ENCODE measurements around the gene TTC33. TPM values are rescaled to one million over a fixed set of nuclear protein-coding genes. Genes with fewer than 3 reads are reported as not detected.
A peak's percentile ranks its signal among the peaks of the same experiment; 100 is the strongest.

Gene TTC33
- total and polyA plus RNA-seq, 2 of the 13 experiments (the other 11 are each of a cell fraction or from before 2014, with no cell fraction given), result 4.5 to 20.0 TPM

DNA sequence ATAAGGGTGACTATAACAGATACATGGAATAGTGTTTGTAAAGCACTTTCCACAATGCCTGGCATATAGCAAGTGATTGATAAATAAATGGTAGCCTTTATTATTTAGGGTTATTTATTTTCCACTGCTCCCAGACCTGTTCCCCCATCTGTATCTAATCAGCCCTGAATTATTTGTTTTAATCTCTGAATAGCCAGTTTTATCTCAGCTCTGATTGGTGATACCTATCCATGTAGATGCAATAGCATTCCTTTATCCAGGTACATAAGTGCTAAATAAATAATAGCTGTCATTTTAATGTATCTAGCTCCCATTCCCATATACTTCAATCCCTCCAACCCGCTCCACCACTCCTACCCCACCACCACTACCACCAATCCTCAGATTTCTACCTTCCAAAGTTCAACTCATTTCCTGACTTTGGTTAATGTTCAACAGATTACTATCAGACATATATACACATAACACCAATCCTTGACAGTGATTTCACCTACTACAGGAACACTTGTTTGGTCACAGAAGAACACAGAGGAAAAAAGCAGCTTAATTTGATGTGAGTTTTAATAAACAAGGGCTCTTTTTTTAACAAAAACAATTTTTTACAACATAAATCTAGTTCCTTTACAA, 28.4 kb upstream of the TTC33 start:
- Histone ChIP-seq H3K79me2 (ENCODE audit: insufficient read depth, low read length) (peaks cover 96% of the 10 kb centered on the region), H4K20me1 (ENCODE audit: insufficient read depth, low read length) (peaks cover 3% of the 10 kb centered on the region; the same call in 1 of the 2 replicates), H3K36me3 (replicated peaks in 1 of 2; ENCODE audit: control insufficient read depth in 1 of 2, insufficient read depth in 2 of 2, low read length in 2 of 2) (peaks cover 0 to 7% of the 10 kb centered on the region in 2 experiments; a peak in 3 of 5 replicates), H3K27me3 (ENCODE audit: control insufficient read depth in 1 of 2, insufficient read depth in 2 of 2, low read length in 2 of 2) (no peaks in the 10 kb centered on the region), H3K9ac (ENCODE audit: insufficient read depth, low read depth, low read length) (peak overlapping the region; percentile 53), H3K27ac (ENCODE audit: extremely low read length, insufficient read depth, low read length) (peak overlapping the region; percentile 73), H3K9me3 (ENCODE audit: low read length) (peaks cover 7% of the 10 kb centered on the region; the same call in 1 of the 2 replicates), H2AFZ (ENCODE audit: low read length) (no peak overlapping the region), H3K4me3 (replicated peaks in 1 of 3; ENCODE audit: insufficient read depth in 1 of 3, low read depth in 2 of 3, low read length in 3 of 3) (peak overlapping the region; percentile 22 to 50 (median 36); a peak in 3 of 6 replicates), H3K4me2 (ENCODE audit: low read depth, low read length) (peak overlapping the region; percentile 83), H3K4me1 (ENCODE audit: insufficient read depth, low read length) (peaks cover 93% of the 10 kb centered on the region)
- DNase-seq (ENCODE audit: low spot score) (peak; percentile 92), FAIRE-seq (peak; percentile 82), ATAC-seq (peak; percentile 100)
- intact Hi-C loops (cut with micrococcal nuclease; ENCODE audit: unreplicated experiment), result loop anchor here (1.0 to 10.0 kb wide), 2 partner anchors 8 to 1709 kb away; partner anchors contain the start of gene RICTOR
- in situ Hi-C loops (cut with HindIII; ENCODE audit: extremely low pct_ligation_motif_present, low pct_unique_long_range_greater_than_20kb), result no loop called here
- CTCF ChIA-PET (ENCODE audit: low intra/inter-chr PET ratio, low total read pairs), result no interaction called here
- TSS peak; percentile 31 for BruUV-seq (replicated peaks)
- POLR2A ChIA-PET, result interaction anchor here (0.6 to 1.6 kb wide), 7 partner anchors 29 to 1120 kb away, joined by 3 to 9 read pairs (median 3); partner anchors contain the start of genes RIMOC1 and RPL37
- WGBS (ENCODE audit: low lambda C conversion rate), result 7% methylated on average over 1 of the region's 1 CpG
- TF ChIP-seq FOXK1 (CRISPR knock-in tag; IDR thresholded peaks at IDR 0.05; ENCODE audit: borderline replicate concordance, low read depth) (peak; percentile 51; the same call in 1 of the 2 replicates), ETV5 (CRISPR knock-in tag; IDR thresholded peaks at IDR 0.05; ENCODE audit: borderline replicate concordance) (peak; percentile 74; the same call in 1 of the 2 replicates), ERF (CRISPR knock-in tag; IDR thresholded peaks at IDR 0.05) (0 out of 2 replicates have a peak, but pooled peaks have one; percentile 27), SP5 (CRISPR knock-in tag; IDR thresholded peaks at IDR 0.05; ENCODE audit: borderline replicate concordance, low read depth) (peak; percentile 33; the same call in 1 of the 2 replicates), ZNF816 (CRISPR knock-in tag; IDR thresholded peaks at IDR 0.05; ENCODE audit: borderline replicate concordance) (no peak), ISL2 (CRISPR knock-in tag; IDR thresholded peaks at IDR 0.05) (peak; percentile 64), RARA (CRISPR knock-in tag; IDR thresholded peaks at IDR 0.05) (0 out of 2 replicates have a peak, but pooled peaks have one; percentile 34), SOX13 (IDR thresholded peaks at IDR 0.05) (no peak), SOX13 (CRISPR knock-in tag; conservative IDR thresholded peaks at IDR 0.05 in 1 of 2, IDR thresholded peaks at IDR 0.05 in 1 of 2) (peak in 1 of 2 experiments; percentile 39; a peak in 1 of 4 replicates)
- TF ChIP-seq, protein P1, sequence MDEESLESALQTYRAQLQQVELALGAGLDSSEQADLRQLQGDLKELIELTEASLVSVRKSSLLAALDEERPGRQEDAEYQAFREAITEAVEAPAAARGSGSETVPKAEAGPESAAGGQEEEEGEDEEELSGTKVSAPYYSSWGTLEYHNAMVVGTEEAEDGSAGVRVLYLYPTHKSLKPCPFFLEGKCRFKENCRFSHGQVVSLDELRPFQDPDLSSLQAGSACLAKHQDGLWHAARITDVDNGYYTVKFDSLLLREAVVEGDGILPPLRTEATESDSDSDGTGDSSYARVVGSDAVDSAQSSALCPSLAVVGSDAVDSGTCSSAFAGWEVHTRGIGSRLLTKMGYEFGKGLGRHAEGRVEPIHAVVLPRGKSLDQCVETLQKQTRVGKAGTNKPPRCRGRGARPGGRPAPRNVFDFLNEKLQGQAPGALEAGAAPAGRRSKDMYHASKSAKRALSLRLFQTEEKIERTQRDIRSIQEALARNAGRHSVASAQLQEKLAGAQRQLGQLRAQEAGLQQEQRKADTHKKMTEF (CRISPR knock-in tag; IDR thresholded peaks at IDR 0.05), result peak; percentile 55; the same call in 1 of the 2 replicates
- TF ChIP-seq, protein P2, sequence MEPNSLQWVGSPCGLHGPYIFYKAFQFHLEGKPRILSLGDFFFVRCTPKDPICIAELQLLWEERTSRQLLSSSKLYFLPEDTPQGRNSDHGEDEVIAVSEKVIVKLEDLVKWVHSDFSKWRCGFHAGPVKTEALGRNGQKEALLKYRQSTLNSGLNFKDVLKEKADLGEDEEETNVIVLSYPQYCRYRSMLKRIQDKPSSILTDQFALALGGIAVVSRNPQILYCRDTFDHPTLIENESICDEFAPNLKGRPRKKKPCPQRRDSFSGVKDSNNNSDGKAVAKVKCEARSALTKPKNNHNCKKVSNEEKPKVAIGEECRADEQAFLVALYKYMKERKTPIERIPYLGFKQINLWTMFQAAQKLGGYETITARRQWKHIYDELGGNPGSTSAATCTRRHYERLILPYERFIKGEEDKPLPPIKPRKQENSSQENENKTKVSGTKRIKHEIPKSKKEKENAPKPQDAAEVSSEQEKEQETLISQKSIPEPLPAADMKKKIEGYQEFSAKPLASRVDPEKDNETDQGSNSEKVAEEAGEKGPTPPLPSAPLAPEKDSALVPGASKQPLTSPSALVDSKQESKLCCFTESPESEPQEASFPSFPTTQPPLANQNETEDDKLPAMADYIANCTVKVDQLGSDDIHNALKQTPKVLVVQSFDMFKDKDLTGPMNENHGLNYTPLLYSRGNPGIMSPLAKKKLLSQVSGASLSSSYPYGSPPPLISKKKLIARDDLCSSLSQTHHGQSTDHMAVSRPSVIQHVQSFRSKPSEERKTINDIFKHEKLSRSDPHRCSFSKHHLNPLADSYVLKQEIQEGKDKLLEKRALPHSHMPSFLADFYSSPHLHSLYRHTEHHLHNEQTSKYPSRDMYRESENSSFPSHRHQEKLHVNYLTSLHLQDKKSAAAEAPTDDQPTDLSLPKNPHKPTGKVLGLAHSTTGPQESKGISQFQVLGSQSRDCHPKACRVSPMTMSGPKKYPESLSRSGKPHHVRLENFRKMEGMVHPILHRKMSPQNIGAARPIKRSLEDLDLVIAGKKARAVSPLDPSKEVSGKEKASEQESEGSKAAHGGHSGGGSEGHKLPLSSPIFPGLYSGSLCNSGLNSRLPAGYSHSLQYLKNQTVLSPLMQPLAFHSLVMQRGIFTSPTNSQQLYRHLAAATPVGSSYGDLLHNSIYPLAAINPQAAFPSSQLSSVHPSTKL (CRISPR knock-in tag; IDR thresholded peaks at IDR 0.05), result peak; percentile 74
- TF ChIP-seq, protein P3, sequence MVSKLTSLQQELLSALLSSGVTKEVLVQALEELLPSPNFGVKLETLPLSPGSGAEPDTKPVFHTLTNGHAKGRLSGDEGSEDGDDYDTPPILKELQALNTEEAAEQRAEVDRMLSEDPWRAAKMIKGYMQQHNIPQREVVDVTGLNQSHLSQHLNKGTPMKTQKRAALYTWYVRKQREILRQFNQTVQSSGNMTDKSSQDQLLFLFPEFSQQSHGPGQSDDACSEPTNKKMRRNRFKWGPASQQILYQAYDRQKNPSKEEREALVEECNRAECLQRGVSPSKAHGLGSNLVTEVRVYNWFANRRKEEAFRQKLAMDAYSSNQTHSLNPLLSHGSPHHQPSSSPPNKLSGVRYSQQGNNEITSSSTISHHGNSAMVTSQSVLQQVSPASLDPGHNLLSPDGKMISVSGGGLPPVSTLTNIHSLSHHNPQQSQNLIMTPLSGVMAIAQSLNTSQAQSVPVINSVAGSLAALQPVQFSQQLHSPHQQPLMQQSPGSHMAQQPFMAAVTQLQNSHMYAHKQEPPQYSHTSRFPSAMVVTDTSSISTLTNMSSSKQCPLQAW (CRISPR knock-in tag; IDR thresholded peaks at IDR 0.05), result peak; percentile 94
- TF ChIP-seq, protein P4, sequence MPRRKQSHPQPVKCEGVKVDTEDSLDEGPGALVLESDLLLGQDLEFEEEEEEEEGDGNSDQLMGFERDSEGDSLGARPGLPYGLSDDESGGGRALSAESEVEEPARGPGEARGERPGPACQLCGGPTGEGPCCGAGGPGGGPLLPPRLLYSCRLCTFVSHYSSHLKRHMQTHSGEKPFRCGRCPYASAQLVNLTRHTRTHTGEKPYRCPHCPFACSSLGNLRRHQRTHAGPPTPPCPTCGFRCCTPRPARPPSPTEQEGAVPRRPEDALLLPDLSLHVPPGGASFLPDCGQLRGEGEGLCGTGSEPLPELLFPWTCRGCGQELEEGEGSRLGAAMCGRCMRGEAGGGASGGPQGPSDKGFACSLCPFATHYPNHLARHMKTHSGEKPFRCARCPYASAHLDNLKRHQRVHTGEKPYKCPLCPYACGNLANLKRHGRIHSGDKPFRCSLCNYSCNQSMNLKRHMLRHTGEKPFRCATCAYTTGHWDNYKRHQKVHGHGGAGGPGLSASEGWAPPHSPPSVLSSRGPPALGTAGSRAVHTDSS (CRISPR knock-in tag; conservative IDR thresholded peaks at IDR 0.05), result no peak
